Liver (tissue), 3 donors: ENCODE data around the gene CACNA1B.

ENCODE experiments used
- CTCF ChIP-seq: fragments of 150-350 bp; IDR thresholded peaks from 2 replicates; pipeline ENCODE4 v1.5.1; 2017; ENCODE audit warnings: improper control_type of control experiment, low read depth, low read length; ENCODE audit not compliant: missing input control
- TAF1 ChIP-seq: conservative IDR thresholded peaks from 2 replicates; pipeline ENCODE4 v1.6.1; 2016; ENCODE audit warnings: antibody characterized with exemption, mild to moderate bottlenecking
- donor health status: healthy.
- donor health status: healthy.

- no peak for TF ChIP-seq CTCF
- TF ChIP-seq TAF1, result no peak
Observed at GRCh38 chr9:137836151-137836830, 41.3 kb upstream of the CACNA1B start.
